Fibroblast of peridontal ligament (primary cell): Measurements from ENCODE around the gene CNTN5.
"Not testable (repeated sequence)": the region's sequence is repeated elsewhere in the genome, so short reads cannot be mapped to it uniquely, and the experiment has no call there.

ENCODE experiments used
- DNase-seq: peaks from one replicate; pipeline ENCODE4 v3.0.0-alpha.2; 2010; ENCODE audit errors: extremely low read depth

CNTN5 gene

GRCh38 chr11:99275521-99275920 lies 254.8 kb downstream of the CNTN5 start:
- no peak for DNase-seq

GRCh38 chr11:99277281-99277680 lies 256.5 kb downstream of the CNTN5 start:
- no peak for DNase-seq

GRCh38 chr11:99279266-99279665 lies 258.5 kb downstream of the CNTN5 start:
- no peak for DNase-seq

- no peak for DNase-seq
Observed at GRCh38 chr11:99281331-99281730, 260.6 kb downstream of the CNTN5 start.

GRCh38 chr11:99297925-99298324 lies 277.2 kb downstream of the CNTN5 start:
- DNase-seq = not testable (repeated sequence)

GRCh38 chr11:99307510-99308088 lies 286.9 kb downstream of the CNTN5 start:
- DNase-seq = no peak

- DNase-seq = no peak
Observed at GRCh38 chr11:99311870-99312269, 291.1 kb downstream of the CNTN5 start.

- no peak for DNase-seq
Observed at GRCh38 chr11:99316776-99317520, 296.2 kb downstream of the CNTN5 start.

- no peak for DNase-seq
Observed at GRCh38 chr11:99320769-99321290, 300.1 kb downstream of the CNTN5 start.

GRCh38 chr11:99325847-99326246 lies 305.1 kb downstream of the CNTN5 start:
- peak; percentile 73 for DNase-seq

GRCh38 chr11:99327066-99327465 lies 306.3 kb downstream of the CNTN5 start:
- DNase-seq = no peak

- DNase-seq = peak; percentile 2
Observed at GRCh38 chr11:99327527-99327926, 306.8 kb downstream of the CNTN5 start.

- DNase-seq = no peak
Observed at GRCh38 chr11:99333621-99334020, 312.9 kb downstream of the CNTN5 start.

GRCh38 chr11:99343117-99343516 lies 322.4 kb downstream of the CNTN5 start:
- DNase-seq = no peak

GRCh38 chr11:99349151-99349673 lies 328.5 kb downstream of the CNTN5 start:
- no peak for DNase-seq

GRCh38 chr11:99351624-99352023 lies 330.9 kb downstream of the CNTN5 start:
- peak; percentile 18 for DNase-seq

GRCh38 chr11:99352642-99353041 lies 331.9 kb downstream of the CNTN5 start:
- no peak for DNase-seq

GRCh38 chr11:99366546-99366945 lies 345.8 kb downstream of the CNTN5 start:
- DNase-seq = no peak

GRCh38 chr11:99368583-99368982 lies 347.8 kb downstream of the CNTN5 start:
- DNase-seq = no peak

GRCh38 chr11:99370549-99371216 lies 349.9 kb downstream of the CNTN5 start:
- DNase-seq = peak; percentile 29

GRCh38 chr11:99371257-99371656 lies 350.5 kb downstream of the CNTN5 start:
- no peak for DNase-seq

- DNase-seq = no peak
Observed at GRCh38 chr11:99376463-99376862, 355.7 kb downstream of the CNTN5 start.
